Astrocyte of the hippocampus (primary cell): ENCODE results near the gene PCP2.

Experiments used
- DNase-seq: peaks from one replicate; pipeline ENCODE4 v3.0.0; 2011; ENCODE audit warnings: low read depth, low spot score

The PCP2 gene

GRCh38 chr19:7638802-7639465 lies 5.4 kb upstream of the PCP2 start:
- no peak for DNase-seq

DNA sequence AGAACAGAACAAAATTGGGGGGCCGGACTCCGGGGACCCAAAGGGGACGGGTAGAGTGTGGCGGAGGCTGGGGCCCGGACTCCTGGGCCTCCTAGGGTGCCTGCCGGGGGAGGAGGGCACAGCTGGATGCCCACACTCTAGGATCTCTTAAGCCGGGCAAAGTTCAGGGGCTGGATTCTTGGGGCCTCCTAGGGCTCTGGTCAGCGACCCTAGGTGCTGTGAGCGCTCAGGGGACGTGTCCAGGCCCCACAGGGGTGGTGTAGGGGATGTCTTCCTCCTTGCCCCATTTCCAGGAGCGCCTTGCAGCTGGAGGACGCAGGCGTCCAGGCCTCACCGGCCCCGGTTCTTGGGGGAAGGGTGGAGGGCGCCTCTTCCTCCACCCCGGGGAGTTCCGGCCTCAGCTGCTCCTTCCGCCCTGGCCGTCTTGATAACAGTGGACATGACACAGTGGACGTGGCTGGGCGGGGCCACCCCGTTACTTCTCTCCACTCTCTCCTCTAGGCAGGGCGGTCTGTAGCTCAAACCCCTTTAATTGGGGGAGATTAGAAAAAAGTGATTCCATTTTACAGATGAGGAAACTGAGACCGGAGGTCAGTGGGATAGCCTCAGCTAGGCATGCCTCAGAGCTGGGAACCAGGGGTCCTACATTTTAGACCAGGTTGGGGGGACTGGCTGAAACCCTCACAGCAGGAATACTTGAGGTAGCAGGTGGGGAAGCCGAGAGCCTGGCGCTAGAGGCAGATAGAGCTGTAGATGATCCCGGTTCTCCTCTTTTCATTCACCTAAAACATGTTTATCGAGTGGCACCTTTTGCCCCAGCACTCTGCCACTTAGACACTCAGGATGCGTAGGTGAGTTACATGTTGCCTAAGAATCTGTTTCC lies 4.1 kb upstream of the PCP2 start:
- DNase-seq, result peak; percentile 12

DNA sequence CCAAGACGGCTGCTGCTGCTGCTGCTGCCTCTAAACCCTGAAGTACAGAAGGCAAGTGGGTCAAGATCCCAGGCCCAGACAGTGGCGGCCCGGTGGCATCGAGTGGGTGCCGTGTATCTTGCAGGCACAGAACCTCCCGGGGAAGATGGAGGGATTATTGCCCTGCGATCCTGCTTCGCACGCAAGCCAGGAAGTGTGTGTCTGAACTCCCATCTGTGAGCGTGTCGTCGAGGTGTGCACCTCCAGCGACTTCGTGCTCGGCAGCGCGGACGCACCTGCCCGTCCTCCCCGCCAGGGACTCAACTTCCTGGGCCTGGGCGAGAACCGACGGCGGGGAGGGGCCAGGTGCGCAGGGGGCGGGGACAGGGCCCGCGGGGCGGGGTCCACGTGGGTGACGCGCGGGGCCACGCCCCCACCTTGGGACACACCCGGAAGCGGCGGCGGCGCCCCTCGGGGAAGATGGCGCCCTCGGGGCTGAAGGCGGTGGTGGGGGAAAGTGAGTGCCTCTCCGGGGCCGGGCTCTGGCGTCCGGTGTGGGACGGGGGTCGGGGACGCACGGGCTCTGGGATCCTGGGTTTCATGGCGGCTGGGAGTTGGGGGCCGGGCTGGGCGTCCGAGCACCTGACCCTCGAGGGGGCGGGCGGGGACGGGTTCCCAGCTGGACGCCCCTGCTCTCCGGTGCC lies 3.3 kb upstream of the PCP2 start, which contains the start of gene STXBP2:
Gene STXBP2, plus strand, starts transcription at position 420 of the 683 bp plus-strand sequence. Its CDS starts 40 bp downstream, at position 460.
- DNase-seq, result peak; percentile 68

DNA sequence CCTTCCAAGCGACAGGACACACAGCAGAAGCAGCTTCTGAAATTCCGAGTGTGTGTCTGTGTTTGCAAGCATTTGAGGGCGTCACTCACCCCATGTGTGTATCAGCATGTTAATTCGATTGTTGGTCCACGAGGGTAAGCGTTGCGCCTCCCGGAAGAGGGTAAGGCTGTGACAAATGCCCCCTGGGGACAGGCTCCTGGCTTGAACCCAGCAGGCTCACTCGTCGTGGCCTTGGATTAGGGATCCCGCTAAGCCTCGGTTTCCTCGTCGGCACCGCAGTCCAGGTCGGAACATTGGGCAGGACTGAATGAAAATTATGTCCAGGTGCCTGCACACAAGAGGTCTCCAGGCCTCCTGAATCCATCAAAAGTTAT lies 2.8 kb upstream of the PCP2 start:
- DNase-seq, result no peak

- DNase-seq, result no peak
Observed at GRCh38 chr19:7635670-7636069, 2.2 kb upstream of the PCP2 start.

DNA sequence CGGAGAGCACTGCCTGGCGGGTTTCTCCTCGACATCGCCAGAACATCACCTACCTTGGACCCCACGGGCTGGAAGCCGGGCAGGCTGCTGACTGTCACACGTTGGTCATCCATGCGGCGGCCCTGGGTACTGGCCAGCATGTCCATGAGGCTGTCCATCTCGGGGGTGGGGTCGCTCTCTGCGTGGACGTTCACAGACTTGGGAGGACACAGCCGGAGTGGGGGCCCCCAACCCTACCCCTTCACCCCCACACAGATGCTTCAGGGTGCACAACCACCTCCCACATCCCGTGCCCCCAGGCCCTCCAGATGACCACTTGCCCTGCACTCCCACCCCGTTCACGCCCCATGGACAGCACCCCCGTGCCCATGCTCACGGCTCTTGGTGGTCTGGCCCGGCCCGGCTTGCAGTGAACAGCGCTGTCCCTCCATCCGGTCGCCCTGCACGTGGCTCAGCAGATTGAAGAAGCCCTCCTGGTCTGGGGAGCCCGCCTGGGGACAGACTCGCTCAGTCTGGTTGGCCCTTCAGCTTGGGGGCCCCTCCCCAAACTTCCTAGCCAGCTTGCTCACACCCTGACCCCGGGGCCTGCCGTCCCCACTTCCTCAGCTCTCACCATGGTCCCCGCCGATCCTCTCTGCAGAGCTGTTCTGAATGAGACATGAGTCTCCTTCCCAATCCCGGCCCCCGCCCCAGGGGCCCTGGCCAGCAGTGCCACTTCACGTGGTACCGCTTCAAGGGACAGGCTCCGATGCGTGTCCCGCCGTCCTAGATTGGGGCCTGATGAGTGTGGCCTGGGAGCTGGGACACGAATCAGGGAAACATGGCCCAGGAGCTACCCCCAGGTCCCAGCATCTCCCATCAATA lies 947 bp downstream of the PCP2 start:
- DNase-seq, result no peak

- DNase-seq, result no peak
Observed at GRCh38 chr19:7631577-7631976, 1.9 kb downstream of the PCP2 start.

DNA sequence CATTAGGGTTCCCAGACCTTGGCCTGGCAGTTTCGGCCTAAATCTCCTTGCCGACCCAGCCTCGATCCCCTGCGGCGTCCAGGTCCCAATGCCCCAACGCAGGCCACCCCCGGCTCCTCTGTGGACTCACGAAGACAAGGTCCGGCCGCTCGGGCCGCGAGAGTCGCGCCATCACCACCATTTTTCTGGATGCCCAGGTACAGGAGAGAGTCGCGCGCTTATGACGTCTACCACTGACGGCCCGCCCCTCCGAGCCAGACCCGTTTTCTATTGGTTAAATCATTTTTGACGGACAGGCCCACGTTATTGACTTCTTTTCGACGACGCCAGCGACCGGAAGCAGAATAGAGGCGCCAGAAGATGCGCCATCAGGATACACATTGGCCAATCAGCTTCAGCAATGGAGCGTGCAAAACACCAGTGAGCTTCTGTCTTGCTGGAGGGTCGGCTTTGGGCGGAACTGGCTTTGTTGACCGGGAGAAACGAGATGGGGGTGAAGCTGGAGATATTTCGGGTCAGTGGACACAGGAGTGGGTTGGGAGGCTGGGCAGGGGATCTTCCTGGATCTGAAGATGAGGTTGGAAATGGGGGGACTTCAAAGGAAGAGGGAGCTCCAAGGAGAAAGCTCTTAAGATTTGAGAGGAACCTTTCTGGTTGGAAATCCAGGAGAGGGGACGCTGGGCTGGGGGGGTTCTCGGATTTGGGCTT lies 4.0 kb downstream of the PCP2 start, which contains the start of the genes PET100 and XAB2:
Gene PET100, plus strand, starts transcription at position 447 of the 708 bp plus-strand sequence. Its CDS starts 41 bp downstream, at position 488.
Gene XAB2, minus strand, starts transcription at position 199 of the 708 bp plus-strand sequence. Its CDS starts 18 bp downstream, at position 181.
- DNase-seq, result peak; percentile 99

DNA sequence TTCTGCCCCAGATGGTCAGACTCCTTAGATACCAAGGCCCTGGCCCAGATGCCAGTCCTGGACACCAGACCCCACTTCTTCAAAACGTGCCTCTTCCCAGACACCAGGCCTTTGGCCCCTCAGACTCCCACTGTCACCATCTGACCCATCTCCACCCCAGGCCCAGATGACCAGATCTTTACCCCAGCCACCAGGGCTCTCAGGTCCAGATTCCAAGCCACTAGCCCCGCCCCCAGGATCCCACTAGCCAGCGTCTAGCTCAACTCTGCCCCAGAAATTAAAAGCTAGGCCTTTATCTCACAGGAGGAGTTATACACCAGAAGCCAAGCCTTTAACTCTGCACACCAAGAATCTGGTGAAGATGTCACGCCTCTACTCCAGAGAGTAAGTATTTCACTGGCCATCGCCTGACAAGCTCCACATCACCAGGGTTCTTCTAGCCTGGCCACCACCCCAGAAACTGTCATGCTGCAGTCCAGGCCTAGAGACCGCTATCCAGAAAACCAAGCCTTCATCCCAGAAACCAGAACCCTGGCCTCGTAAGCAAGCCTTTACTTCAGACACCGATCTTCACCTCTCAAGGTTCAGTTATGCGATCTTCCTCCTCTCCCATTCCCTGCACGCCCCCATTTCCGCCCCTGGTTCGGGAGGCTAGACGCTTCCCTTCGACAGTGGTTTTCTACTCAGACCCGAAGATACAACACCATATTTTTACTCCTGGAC lies 4.8 kb downstream of the PCP2 start:
- DNase-seq, result no peak

- no peak for DNase-seq
Observed at GRCh38 chr19:7627166-7627565, 6.4 kb downstream of the PCP2 start.

DNA sequence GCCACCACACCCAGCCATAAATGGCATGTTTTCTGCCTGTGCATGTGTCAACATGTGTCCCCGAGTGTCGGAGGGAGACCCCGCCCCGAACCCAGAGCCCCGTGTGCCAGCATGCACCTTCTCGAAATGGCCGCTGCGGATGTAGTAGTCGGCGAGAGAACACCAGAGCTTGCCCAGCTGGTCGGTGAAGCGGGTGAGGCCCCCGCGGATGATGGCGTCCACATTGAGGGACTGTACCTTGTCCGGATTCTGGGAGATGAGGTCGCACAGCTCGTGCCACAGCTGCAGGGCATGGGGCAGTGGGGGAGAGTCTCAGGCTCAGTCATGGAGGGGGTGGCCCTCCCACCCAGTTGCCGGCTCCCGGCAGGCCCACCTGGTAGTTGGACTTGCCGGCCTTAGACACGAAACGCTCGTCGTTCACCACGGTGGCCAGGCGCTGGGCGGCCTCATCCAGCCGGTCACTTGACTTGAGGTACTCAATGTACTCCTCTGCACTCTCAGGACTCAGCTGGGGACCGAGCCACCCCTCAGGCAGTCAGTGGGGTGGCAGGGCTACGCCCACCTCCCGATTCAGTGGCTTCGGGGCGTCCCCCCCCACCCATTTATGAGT lies 7.7 kb downstream of the PCP2 start:
- no peak for DNase-seq

GRCh38 chr19:7624810-7625209 lies 8.7 kb downstream of the PCP2 start:
- no peak for DNase-seq

DNA sequence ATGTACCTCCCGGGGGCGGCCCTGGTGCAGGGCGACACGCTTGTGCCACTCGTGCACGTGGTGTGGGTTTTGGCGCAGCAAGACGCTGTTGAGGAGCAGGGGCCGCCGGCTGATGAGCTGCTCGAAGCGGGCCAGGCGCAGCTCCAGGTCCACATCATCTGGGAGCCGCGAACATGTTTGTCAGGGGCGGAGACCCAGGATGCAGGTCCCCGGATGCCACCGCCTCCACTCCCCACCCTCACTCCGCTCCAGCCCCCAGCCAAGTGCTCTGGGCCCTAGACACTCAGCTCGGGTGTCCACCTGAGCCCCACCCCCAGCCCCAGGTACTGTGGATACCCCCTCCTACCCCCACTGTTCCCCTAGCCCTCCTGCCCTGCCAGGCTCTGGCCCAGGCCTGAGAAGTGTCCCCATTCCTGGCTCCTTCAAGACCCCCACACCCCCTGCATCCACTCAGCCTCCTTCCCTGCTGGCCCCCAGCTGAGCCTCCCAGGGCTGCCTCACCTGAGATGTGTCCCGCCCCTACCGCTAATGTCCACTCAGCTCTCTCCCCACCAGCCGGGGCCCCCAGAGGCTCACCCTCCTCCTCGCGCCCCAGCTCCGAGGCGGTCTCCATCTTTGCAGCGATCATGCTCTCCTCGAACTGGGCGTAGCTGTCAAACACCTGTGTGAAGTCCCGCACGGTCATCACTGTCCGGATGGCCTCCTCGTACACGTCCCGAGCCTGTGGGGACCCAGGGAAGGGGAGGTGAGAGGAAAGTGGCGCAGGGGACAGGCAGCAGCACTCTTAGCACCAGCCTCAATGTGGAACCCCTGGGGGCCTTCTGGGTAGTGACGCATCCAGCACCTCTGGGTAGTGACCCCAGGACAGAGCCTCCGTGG lies 9.6 kb downstream of the PCP2 start:
- DNase-seq, result no peak

GRCh38 chr19:7622933-7623685 lies 10.4 kb downstream of the PCP2 start:
- no peak for DNase-seq

DNA sequence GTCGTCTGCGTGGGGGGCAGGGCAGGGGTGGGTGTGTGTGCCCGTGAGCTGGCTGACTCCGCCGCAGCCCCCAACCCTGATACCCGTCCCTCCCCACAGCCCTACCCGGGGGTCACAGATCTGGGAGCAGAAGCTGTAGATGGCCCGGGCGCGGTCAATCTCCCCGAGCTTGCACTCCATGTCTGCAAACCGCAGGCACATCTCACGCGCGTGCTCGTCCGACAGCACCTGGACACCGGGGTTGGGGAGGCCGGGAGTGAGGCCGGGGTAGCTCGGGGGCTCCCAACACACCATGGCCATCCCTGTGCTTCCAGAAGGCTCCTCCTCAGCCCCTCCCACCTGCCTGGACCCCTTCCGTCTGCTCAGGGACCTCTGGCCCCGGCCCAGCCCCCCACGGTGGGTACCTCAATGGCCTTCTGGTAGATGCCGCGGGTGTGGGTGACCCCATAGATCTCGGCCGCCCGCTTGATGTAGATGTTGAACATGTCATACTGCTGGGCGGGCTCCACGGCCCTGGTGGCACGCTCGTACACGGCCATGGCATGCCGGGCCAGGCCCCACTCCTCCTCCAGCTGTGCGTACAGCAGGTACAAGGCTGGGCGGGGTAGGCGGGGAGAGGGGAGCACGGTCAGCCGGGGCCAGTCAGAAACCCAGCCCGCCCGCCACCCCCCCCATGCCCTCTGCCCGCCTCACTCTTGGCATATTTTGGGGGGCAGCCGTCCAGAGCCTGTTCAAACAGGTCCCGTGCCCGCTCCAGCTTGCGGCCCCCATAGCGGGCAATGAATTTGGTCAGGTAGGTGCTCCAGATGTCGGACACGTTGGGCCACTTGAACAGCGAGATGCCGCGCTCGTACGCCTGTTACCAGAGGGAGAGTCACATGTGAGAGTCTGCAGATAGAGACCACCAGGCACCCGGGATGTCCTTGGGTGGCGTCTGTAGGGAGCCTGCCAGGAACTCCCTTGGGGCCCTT lies 12.8 kb downstream of the PCP2 start:
- no peak for DNase-seq

DNA sequence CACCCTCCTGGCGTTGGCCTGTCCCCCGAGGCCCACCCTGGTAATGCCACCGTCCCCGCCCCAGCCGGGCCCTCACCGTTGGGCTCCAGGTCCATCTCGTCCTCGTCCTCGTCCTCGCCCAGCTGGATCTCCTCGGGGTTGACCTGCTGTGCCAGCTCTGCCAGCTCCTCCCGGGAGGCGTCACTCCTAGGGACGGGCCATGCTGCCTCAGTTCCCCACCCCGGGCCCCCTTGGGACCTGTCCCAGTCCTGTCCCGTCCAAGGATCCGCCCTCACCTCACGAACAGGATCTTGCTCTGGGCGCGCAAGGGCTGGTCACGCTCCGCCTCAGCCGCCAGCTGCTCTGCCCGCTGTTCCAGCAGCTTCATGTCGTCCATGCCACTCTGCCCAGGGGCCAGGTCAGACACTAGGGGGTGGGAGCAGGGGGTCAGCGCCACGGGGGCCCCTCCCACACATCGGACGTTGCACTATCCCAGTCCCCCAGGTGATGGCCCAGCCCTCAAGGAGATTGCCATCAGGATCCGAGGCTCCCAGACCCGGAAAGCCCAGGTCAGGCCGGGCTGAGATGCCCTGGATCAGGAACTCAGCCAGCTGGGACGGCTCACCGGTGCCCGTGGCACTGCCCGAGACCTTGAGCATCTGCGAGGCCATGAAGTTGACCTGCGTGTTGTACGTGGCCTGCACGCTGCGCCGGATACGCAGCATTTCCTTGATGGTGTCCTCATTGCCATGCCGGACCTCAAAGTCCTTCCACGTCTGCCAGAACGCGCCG lies 13.7 kb downstream of the PCP2 start:
- no peak for DNase-seq
